OCI-LY3 (cell line): ENCODE results near the gene ZNF296.

ENCODE experiments used
- H2AFZ ChIP-seq: fragments of 200-600, 300-600 bp; shearing (Covaris generic); 2 replicates; pipeline ENCODE4 v1.6.0; 2014; ENCODE audit warnings: antibody characterized with exemption, low read depth, low read length
- H3K27ac ChIP-seq: fragments of 200-600, 300-600 bp; sonication (generic); 2 replicates; pipeline ENCODE4 v1.5.1; 2014; ENCODE audit warnings: mild to moderate bottlenecking, low read length, moderate library complexity, mixed read lengths
- H3K27me3 ChIP-seq: fragments of 200-600, 300-600 bp; sonication (generic); 2 replicates; pipeline ENCODE4 v1.6.1; 2014; ENCODE audit warnings: low read depth, low read length, mixed read lengths
- H3K36me3 ChIP-seq: fragments of 200-600, 300-600 bp; sonication (generic); replicated peaks from 2 replicates; pipeline ENCODE3; 2014; ENCODE audit warnings: low read depth, low read length, mixed read lengths
- H3K4me1 ChIP-seq: fragments of 300-600, 200-600 bp; sonication (generic); 2 replicates; pipeline ENCODE4 v1.6.1; 2014; ENCODE audit warnings: low read length, mixed read lengths
- H3K4me2 ChIP-seq: fragments of 200-600, 300-600 bp; sonication (generic); 2 replicates; pipeline ENCODE4 v1.6.1; 2014; ENCODE audit warnings: low read length, mixed read lengths
- H3K4me3 ChIP-seq: fragments of 300-600, 200-600 bp; sonication (generic); 2 replicates; pipeline ENCODE4 v1.5.1; 2014; ENCODE audit warnings: antibody characterized with exemption, mild to moderate bottlenecking, low read length, moderate library complexity
- H3K79me2 ChIP-seq: fragments of 300-600, 200-600 bp; shearing (Covaris generic); 2 replicates; pipeline ENCODE4 v1.6.1; 2014; ENCODE audit warnings: mild to moderate bottlenecking, low read length, mixed read lengths
- H3K9ac ChIP-seq: fragments of 300-600, 200-600 bp; shearing (Covaris generic); 2 replicates; pipeline ENCODE4 v1.6.0; 2014; ENCODE audit warnings: mild to moderate bottlenecking, low read length, moderate library complexity
- H3K9me3 ChIP-seq: fragments of 200-600, 300-600 bp; shearing (Covaris generic); 2 replicates; pipeline ENCODE4 v1.6.1; 2014; ENCODE audit warnings: low read length, mixed read lengths; ENCODE audit not compliant: insufficient read depth
- H4K20me1 ChIP-seq: fragments of 200-600, 300-600 bp; sonication (generic); 2 replicates; pipeline ENCODE4 v1.6.1; 2016; ENCODE audit warnings: low read length, mixed read lengths; ENCODE audit not compliant: insufficient read depth
- EZH2phosphoT487 ChIP-seq: fragments of 200-600 bp; shearing (Covaris generic); IDR thresholded peaks from 2 replicates; pipeline ENCODE4 v1.6.1; 2018; ENCODE audit warnings: antibody characterized with exemption, mixed run types, low read depth
- TF ChIP-seq, protein P1 (sequence below): fragments of 200-600, 300-600 bp; sonication (generic); IDR thresholded peaks from 2 replicates; pipeline ENCODE4 v1.5.1; 2014; ENCODE audit warnings: antibody characterized with exemption, low read length, low read depth

ZNF296 gene

GRCh38 chr19:45030825-45031224 is 45.5 kb downstream of the ZNF296 start:
- no peaks in the 10 kb centered on the region for H3K4me1 ChIP-seq
- no peak overlapping the region for H3K4me2 ChIP-seq
- no peak overlapping the region for H3K9ac ChIP-seq
- H3K4me3 ChIP-seq = no peak overlapping the region
- H3K27ac ChIP-seq = no peak overlapping the region
- no peaks in the 10 kb centered on the region for H3K79me2 ChIP-seq
- no peaks in the 10 kb centered on the region for H3K27me3 ChIP-seq
- no peaks in the 10 kb centered on the region for H3K9me3 ChIP-seq
- peaks cover 57% of the 10 kb centered on the region for H3K36me3 ChIP-seq
- no peak overlapping the region for H2AFZ ChIP-seq
- TF ChIP-seq, protein P1, sequence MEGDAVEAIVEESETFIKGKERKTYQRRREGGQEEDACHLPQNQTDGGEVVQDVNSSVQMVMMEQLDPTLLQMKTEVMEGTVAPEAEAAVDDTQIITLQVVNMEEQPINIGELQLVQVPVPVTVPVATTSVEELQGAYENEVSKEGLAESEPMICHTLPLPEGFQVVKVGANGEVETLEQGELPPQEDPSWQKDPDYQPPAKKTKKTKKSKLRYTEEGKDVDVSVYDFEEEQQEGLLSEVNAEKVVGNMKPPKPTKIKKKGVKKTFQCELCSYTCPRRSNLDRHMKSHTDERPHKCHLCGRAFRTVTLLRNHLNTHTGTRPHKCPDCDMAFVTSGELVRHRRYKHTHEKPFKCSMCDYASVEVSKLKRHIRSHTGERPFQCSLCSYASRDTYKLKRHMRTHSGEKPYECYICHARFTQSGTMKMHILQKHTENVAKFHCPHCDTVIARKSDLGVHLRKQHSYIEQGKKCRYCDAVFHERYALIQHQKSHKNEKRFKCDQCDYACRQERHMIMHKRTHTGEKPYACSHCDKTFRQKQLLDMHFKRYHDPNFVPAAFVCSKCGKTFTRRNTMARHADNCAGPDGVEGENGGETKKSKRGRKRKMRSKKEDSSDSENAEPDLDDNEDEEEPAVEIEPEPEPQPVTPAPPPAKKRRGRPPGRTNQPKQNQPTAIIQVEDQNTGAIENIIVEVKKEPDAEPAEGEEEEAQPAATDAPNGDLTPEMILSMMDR = no peak
- no peak for TF ChIP-seq EZH2phosphoT487
- H4K20me1 ChIP-seq = no peaks in the 10 kb centered on the region

DNA sequence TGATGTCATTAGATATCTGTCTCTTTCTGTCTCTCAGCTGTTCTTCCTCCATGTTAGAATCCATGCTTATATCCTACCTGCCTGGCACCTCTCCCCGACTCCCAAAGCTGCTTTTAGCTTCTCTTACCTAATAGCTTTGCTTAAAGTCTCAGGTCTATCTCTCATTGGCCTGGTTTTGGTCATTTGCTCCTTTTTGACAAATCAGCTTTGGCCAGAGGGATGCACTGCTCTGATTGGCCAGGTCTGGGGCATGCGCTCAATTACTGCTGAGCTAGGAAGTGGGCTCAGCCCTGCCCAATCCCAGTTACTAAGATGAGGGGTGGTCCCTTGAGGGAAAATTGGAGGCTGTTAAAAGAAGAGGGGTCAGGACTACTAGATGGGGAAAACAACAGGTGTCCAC is 48.9 kb downstream of the ZNF296 start:
- no peaks in the 10 kb centered on the region for H3K79me2 ChIP-seq
- no peak overlapping the region for H2AFZ ChIP-seq
- H3K27me3 ChIP-seq = no peaks in the 10 kb centered on the region
- no peak overlapping the region for H3K4me2 ChIP-seq
- no peaks in the 10 kb centered on the region for H4K20me1 ChIP-seq
- H3K4me3 ChIP-seq = no peak overlapping the region
- no peaks in the 10 kb centered on the region for H3K4me1 ChIP-seq
- peaks cover 44% of the 10 kb centered on the region for H3K36me3 ChIP-seq
- H3K9me3 ChIP-seq = no peaks in the 10 kb centered on the region
- H3K9ac ChIP-seq = no peak overlapping the region
- no peak overlapping the region for H3K27ac ChIP-seq
- TF ChIP-seq EZH2phosphoT487 = no peak
- TF ChIP-seq, protein P1 = no peak

- H3K4me3 ChIP-seq = no peak overlapping the region
- H2AFZ ChIP-seq = no peak overlapping the region
- TF ChIP-seq, protein P1 = no peak
- no peak for TF ChIP-seq EZH2phosphoT487
- no peak overlapping the region for H3K4me2 ChIP-seq
- H3K27ac ChIP-seq = no peak overlapping the region
- no peaks in the 10 kb centered on the region for H3K79me2 ChIP-seq
- H4K20me1 ChIP-seq = no peaks in the 10 kb centered on the region
- H3K9ac ChIP-seq = no peak overlapping the region
- H3K4me1 ChIP-seq = no peaks in the 10 kb centered on the region
- no peaks in the 10 kb centered on the region for H3K9me3 ChIP-seq
- peaks cover 38% of the 10 kb centered on the region for H3K36me3 ChIP-seq
- H3K27me3 ChIP-seq = no peaks in the 10 kb centered on the region
Observed at GRCh38 chr19:45025264-45025663, 51.0 kb downstream of the ZNF296 start.

- Histone ChIP-seq H3K9me3 (no peaks in the 10 kb centered on the region), H3K27ac (no peak overlapping the region), H3K79me2 (peaks cover 4% of the 10 kb centered on the region; the same call in 1 of the 2 replicates), H3K4me3 (no peak overlapping the region), H2AFZ (no peak overlapping the region), H3K4me2 (no peak overlapping the region), H3K27me3 (no peaks in the 10 kb centered on the region), H4K20me1 (no peaks in the 10 kb centered on the region), H3K4me1 (no peaks in the 10 kb centered on the region), H3K9ac (no peak overlapping the region), H3K36me3 (peaks cover 38% of the 10 kb centered on the region)
- TF ChIP-seq EZH2phosphoT487 = no peak
- TF ChIP-seq, protein P1 = no peak
Observed at GRCh38 chr19:45023048-45023447, 53.2 kb downstream of the ZNF296 start.
